Posterior vena cava (tissue), 2 donors: ENCODE data around the gene TSPAN11. TPM values are rescaled to one million over a fixed set of nuclear protein-coding genes. Genes with fewer than 3 reads are reported as not detected.

Experiments used
- DNase-seq: peaks from one replicate; pipeline ENCODE4 v3.0.0-alpha.2; 2020; ENCODE audit warnings: low spot score
- intact Hi-C, 2 donors: fragments of 100-400 bp; cut with DNase I; formaldehyde crosslinking; loops; one replicate each; pipeline versions ENCODE4 v1.14.1 to v1.14.2; 2022 to 2023
- total RNA-seq, 2 donors: library from RNA; stranded (reverse); fragmentation: NEBNext Ultra II Directional; extraction: Animal tissue kit (Norgen Biotek cat#: 25700); gene quantifications; one replicate each; pipeline ENCODE4 v1.2.1, GENCODE V29; 2021
- donor health status: DM: yes; HTN: yes; CAD: no.
- donor health status: DM: yes; HTN: yes; CAD: no.

Gene TSPAN11
- total RNA-seq, 2 donors from 2014 or later: 2.7 to 3.6 TPM

- intact Hi-C loops: no loop called here
These were observed 48.4 kb downstream of the TSPAN11 start for GRCh38 chr12:30974746-30975500.

GRCh38 chr12:30975581-30975980, 49.0 kb downstream of the TSPAN11 start:
- intact Hi-C loops: no loop called here
- DNase-seq: no peak

More at GRCh38 chr12:30974746-30975500, 48.4 kb downstream of the TSPAN11 start:
- no peak for DNase-seq

- intact Hi-C loops: no loop called here
These were observed 49.7 kb downstream of the TSPAN11 start for GRCh38 chr12:30976206-30976605.

GRCh38 chr12:30977124-30977523, 50.6 kb downstream of the TSPAN11 start:
- DNase-seq: no peak
- intact Hi-C loops: no loop called here

More at GRCh38 chr12:30976206-30976605, 49.7 kb downstream of the TSPAN11 start:
- no peak for DNase-seq

- intact Hi-C loops: no loop called here
- DNase-seq: no peak
These were observed 51.2 kb downstream of the TSPAN11 start for GRCh38 chr12:30977537-30978349.

GRCh38 chr12:30978639-30979038, 52.1 kb downstream of the TSPAN11 start:
- intact Hi-C loops: no loop called here
- DNase-seq: no peak

- intact Hi-C loops: no loop called here
- no peak for DNase-seq
These were observed 53.1 kb downstream of the TSPAN11 start for GRCh38 chr12:30979371-30980259.

GRCh38 chr12:30980955-30981662, 54.6 kb downstream of the TSPAN11 start:
- intact Hi-C loops: no loop called here
- DNase-seq: no peak

- DNase-seq: no peak
- intact Hi-C loops: no loop called here
These were observed 55.9 kb downstream of the TSPAN11 start for GRCh38 chr12:30982413-30982812.

- intact Hi-C loops: no loop called here
- DNase-seq: no peak
These were observed 59.4 kb downstream of the TSPAN11 start for GRCh38 chr12:30985814-30986452.

- intact Hi-C loops: no loop called here
- DNase-seq: no peak
These were observed 61.5 kb downstream of the TSPAN11 start for GRCh38 chr12:30988086-30988485.

GRCh38 chr12:30988646-30989286, 62.2 kb downstream of the TSPAN11 start:
- no peak for DNase-seq
- intact Hi-C loops: no loop called here

GRCh38 chr12:30989754-30990153, 63.2 kb downstream of the TSPAN11 start:
- DNase-seq: no peak
- intact Hi-C loops: no loop called here

GRCh38 chr12:30990316-30990715, 63.8 kb downstream of the TSPAN11 start:
- DNase-seq: no peak
- intact Hi-C loops: no loop called here

GRCh38 chr12:30990776-30991175, 64.2 kb downstream of the TSPAN11 start:
- DNase-seq: no peak
- intact Hi-C loops: no loop called here

- no peak for DNase-seq
- intact Hi-C loops: no loop called here
These were observed 64.9 kb downstream of the TSPAN11 start for GRCh38 chr12:30991466-30991865.

GRCh38 chr12:30992381-30992780, 65.8 kb downstream of the TSPAN11 start:
- DNase-seq: no peak
- intact Hi-C loops: no loop called here

- intact Hi-C loops: no loop called here
These were observed 67.2 kb downstream of the TSPAN11 start for GRCh38 chr12:30993766-30994165.

More at GRCh38 chr12:30993766-30994165, 67.2 kb downstream of the TSPAN11 start:
- DNase-seq: no peak
